ENCODE results near the gene EEF1A2.

The EEF1A2 gene

DNA sequence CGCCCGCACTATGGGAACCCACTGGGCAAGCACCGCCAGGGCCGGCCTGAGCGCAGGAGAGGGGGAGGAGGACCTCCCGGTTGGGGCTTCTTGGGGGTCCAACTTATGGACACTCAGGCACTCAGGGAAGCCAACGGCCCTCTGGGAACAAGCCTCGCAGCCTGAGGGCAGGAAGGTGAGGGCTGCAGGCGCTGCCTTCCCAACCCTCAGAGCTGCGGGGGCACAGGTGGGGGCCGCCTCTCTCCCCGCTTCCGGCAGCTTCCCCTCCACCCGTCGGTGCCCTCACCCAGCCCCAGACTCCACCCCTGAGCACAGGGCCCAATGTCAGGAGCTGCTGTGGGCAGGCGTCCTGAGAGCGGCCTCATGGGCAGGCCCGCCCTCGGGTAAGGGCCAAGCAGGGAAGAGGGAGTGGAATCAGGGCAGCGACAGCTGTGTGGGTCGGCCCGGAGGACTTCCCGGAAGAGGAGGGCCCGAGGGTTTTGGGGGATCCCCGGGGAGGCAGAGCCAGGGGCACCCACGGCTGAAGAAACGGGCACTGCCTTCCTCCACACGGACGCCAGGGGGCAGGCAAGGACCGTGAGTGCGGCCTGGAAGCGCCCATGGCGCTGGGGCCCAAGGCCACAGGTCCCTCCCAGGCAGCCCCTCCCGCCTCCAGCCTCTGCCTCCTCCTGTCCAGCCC lies 38.8 kb upstream of the EEF1A2 start:
- TF ChIP-seq FOXM1 (IDR thresholded peaks at IDR 0.05; ENCODE audit: borderline replicate concordance) (0 out of 2 replicates have a peak, but pooled peaks have one; percentile 6), SUZ12 (IDR thresholded peaks at IDR 0.05) (no peak), L3MBTL2 (conservative IDR thresholded peaks at IDR 0.05) (no peak), LEF1 (IDR thresholded peaks at IDR 0.05; ENCODE audit: borderline replicate concordance) (no peak)
- ChIA-PET POLR2A (interaction anchor here (0.6 to 2.1 kb wide), 10 partner anchors 12 to 443 kb away, joined by 3 to 6 read pairs (median 4); partner anchors contain the start of genes ARFRP1, GMEB2, PPDPF and PRPF6), CTCF (interaction anchor here (0.8 to 1.7 kb wide), 5 partner anchors 9 to 436 kb away, joined by 3 to 7 read pairs (median 5); partner anchors contain the start of genes PPDPF and RTEL1)
- DNase-seq (ENCODE audit: extremely low spot score): peak; percentile 94

DNA sequence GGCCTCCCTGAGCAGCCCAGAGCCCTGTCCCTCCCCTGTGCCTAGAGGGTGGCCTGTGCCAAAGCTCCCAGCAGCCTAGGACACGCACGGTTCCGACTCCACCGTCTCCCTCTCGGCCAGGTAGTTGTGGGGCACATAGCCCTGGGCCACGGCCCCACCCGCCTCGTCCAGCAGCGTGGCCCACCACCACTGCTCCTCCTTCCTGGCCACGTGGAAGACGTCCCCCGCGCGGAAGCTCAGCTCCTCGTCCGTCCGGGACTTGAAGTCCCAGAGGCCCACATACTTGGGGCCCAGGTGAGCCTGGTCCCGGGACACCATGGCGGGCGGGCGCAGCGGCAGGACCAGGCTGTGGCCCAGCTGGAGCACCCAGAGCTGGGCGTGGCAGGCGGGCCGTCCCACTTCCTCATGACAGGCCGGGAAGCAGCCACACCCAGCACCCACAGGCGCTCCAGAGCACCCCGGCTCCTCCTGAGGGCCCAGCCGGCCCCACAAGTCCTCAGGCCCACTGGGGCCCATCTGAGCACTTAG lies 38.2 kb upstream of the EEF1A2 start, which contains the start of gene PTK6:
Gene PTK6, minus strand, starts transcription at position 380 of the 528 bp plus-strand sequence. Its CDS starts 62 bp downstream, at position 318.
- TF ChIP-seq SUZ12 (IDR thresholded peaks at IDR 0.05): no peak
- TF ChIP-seq CTBP1 (IDR thresholded peaks at IDR 0.05; ENCODE audit: borderline replicate concordance): no peak
- no peak for TF ChIP-seq TARDBP (IDR thresholded peaks at IDR 0.05)
- no peak for TF ChIP-seq NFRKB (IDR thresholded peaks at IDR 0.05)
- no peak for TF ChIP-seq HDGF (IDR thresholded peaks at IDR 0.05; ENCODE audit: borderline replicate concordance)
- TF ChIP-seq FOXM1 (IDR thresholded peaks at IDR 0.05; ENCODE audit: borderline replicate concordance): no peak
- TF ChIP-seq FOXA1 (IDR thresholded peaks at IDR 0.05): no peak
- no peak for TF ChIP-seq ZNF384 (IDR thresholded peaks at IDR 0.05)
- no peak for TF ChIP-seq LEF1 (IDR thresholded peaks at IDR 0.05; ENCODE audit: borderline replicate concordance)
- TF ChIP-seq SP1 (IDR thresholded peaks at IDR 0.05): no peak
- no peak for TF ChIP-seq ELF4 (IDR thresholded peaks at IDR 0.05)
- TF ChIP-seq FOXK2 (IDR thresholded peaks at IDR 0.05): no peak
- TF ChIP-seq L3MBTL2 (conservative IDR thresholded peaks at IDR 0.05): no peak
- no peak for TF ChIP-seq BHLHE40 (IDR thresholded peaks at IDR 0.05; ENCODE audit: borderline replicate concordance)
- TF ChIP-seq, protein P1, sequence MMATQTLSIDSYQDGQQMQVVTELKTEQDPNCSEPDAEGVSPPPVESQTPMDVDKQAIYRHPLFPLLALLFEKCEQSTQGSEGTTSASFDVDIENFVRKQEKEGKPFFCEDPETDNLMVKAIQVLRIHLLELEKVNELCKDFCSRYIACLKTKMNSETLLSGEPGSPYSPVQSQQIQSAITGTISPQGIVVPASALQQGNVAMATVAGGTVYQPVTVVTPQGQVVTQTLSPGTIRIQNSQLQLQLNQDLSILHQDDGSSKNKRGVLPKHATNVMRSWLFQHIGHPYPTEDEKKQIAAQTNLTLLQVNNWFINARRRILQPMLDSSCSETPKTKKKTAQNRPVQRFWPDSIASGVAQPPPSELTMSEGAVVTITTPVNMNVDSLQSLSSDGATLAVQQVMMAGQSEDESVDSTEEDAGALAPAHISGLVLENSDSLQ (IDR thresholded peaks at IDR 0.05): no peak
- DNase-seq (ENCODE audit: extremely low spot score): no peak
- ChIA-PET CTCF (interaction anchor here (1.3 to 1.5 kb wide), 3 partner anchors 16 to 437 kb away, joined by 3 to 7 read pairs (median 5); partner anchors contain the start of gene PPDPF), POLR2A (interaction anchor here (0.6 to 1.7 kb wide), 5 partner anchors 16 to 444 kb away, joined by 3 to 6 read pairs (median 4); partner anchors contain the start of genes ARFRP1, PPDPF, PRPF6 and RTEL1)

DNA sequence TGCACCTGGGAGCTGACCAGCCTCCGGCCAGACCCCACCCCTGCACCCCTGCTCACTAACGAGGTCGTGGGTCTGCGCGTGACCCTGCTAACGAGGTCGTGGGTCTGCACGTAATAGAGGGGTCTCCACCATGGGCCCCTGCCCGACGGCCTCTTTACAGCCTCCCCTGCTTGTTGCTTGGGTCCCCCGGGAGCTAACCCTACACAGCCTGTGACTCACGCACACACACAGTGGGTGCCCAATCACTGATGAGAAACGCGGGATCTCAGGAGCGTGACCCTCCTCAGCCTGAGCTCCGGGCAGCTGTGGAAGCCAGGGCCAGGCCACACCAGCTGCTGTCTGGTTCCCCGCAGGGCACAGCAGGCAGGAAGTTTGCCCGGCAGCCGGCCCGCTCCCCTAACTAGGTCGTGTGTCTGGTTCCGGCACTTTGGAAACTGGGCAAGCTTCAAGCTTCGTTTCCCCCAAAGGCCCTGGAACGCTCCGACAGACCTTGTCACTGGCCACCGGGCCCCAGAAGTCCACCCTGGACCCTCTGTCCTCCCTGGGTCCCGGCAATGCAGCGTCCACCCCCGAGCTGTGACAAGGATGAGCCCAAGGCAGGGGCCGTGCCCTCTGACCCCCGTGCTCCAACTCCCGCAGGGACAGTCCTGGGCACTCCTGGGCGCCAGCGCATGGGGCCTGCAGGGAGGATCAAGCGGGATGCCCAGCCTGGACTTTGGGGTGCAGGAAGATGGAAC lies 37.5 kb upstream of the EEF1A2 start:
- no peak for DNase-seq (ENCODE audit: extremely low spot score)
- TF ChIP-seq ZNF384 (IDR thresholded peaks at IDR 0.05) (no peak), SP1 (IDR thresholded peaks at IDR 0.05) (no peak), L3MBTL2 (conservative IDR thresholded peaks at IDR 0.05) (no peak), SUZ12 (IDR thresholded peaks at IDR 0.05) (no peak), FOXM1 (IDR thresholded peaks at IDR 0.05; ENCODE audit: borderline replicate concordance) (no peak), NFRKB (IDR thresholded peaks at IDR 0.05) (no peak), FOXK2 (IDR thresholded peaks at IDR 0.05) (no peak)
- POLR2A ChIA-PET: interaction anchor here (0.9 to 1.7 kb wide), 2 partner anchors 13 to 122 kb away, joined by 3 to 4 read pairs; partner anchors contain the start of gene RTEL1
- CTCF ChIA-PET: interaction anchor here (0.6 to 1.4 kb wide), 2 partner anchors 16 to 131 kb away, joined by 3 to 5 read pairs; partner anchors contain the start of gene PPDPF

DNA sequence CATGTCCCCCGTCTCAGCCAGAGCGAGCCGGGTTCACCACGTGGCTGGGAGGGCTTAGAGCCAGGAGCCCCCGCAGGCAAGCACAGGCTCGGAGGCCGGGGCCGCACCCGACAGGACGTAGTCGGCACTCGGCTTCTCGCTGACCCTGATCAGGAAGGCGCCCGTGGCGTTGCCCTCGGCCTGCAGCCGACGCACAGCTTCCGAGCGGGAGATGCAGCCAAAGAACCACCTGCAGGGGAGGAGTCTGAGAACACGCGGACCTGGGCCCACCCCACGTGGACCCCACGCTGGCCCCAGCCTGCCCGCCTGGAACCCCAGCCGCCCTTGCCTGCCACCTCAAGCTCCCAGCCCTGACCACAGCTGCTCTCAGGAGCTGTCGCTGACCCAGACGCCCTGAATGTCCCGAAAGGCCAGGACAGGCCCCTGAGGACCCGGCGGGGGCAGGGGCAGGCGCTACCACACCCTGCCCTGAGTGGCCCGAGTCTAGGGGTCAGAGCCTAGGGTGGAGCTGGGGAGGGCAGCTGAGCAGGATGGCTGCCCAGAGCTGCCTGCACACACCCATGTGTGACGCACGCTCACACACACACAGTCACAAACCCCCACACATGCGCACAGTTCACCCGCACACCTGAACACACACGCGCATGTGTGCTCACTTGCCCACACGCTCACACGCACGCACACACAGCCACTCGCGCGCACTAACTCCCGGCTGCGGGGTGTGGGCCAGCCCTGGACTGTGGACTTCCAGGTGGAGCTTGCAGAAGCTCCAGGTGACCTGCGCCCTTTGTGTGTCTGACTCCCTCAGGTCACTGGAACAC lies 36.2 kb upstream of the EEF1A2 start:
- POLR2A ChIA-PET: interaction anchor here (0.7 to 1.1 kb wide), 3 partner anchors 14 to 126 kb away, joined by 3 read pairs; partner anchors contain the start of gene PPDPF
- TF ChIP-seq ELF4 (IDR thresholded peaks at IDR 0.05): no peak
- TF ChIP-seq SUZ12 (IDR thresholded peaks at IDR 0.05): no peak
- no peak for TF ChIP-seq HDGF (IDR thresholded peaks at IDR 0.05; ENCODE audit: borderline replicate concordance)
- TF ChIP-seq, protein P1 (IDR thresholded peaks at IDR 0.05): no peak
- no peak for DNase-seq (ENCODE audit: extremely low spot score)
- CTCF ChIA-PET: no interaction called here

DNA sequence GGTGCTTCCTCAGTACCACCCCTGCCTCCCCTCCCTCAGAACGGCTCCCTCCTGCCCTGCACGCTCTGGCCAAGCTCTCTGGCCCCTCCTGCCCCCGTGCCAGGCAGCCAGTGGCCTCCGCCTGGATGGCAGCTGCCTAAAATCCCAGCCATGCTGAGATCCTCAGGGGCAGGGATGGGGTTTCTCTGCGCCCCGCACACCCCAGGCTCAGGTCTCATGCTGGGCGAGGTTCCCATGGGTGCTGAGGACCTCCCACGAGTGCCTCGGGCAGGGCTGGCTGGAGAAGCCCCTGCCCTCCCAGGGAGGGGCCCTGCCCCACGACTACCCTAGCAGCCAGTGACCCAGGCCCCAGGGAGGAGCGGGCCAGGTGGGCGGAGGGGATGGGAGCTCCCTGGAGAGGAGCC lies 35.5 kb upstream of the EEF1A2 start:
- DNase-seq (ENCODE audit: extremely low spot score): no peak
- ChIA-PET POLR2A (interaction anchor here (0.8 to 1.1 kb wide), 2 partner anchors 13 to 14 kb away, joined by 3 read pairs; partner anchors contain the start of gene PPDPF), CTCF (no interaction called here)

More for the DNA sequence above, 35.5 kb upstream of the EEF1A2 start:
- TF ChIP-seq FOXA1 (IDR thresholded peaks at IDR 0.05): no peak
- no peak for TF ChIP-seq SUZ12 (IDR thresholded peaks at IDR 0.05)
- no peak for TF ChIP-seq CTBP1 (IDR thresholded peaks at IDR 0.05; ENCODE audit: borderline replicate concordance)
- no peak for TF ChIP-seq L3MBTL2 (conservative IDR thresholded peaks at IDR 0.05)
- TF ChIP-seq ARNT (IDR thresholded peaks at IDR 0.05): no peak
- no peak for TF ChIP-seq FOXM1 (IDR thresholded peaks at IDR 0.05; ENCODE audit: borderline replicate concordance)
- no peak for TF ChIP-seq SP1 (IDR thresholded peaks at IDR 0.05)
- no peak for TF ChIP-seq ZNF384 (IDR thresholded peaks at IDR 0.05)

Data from HEK293T (cell line).